DND-41 (cell line): ENCODE data around the gene ERC1.

Source experiments
- ATAC-seq: fragments of 200-7000 bp; cut with Tn5 transposase; 3 replicates; pipeline ENCODE4 v1.9.1; 2021; ENCODE audit warnings: low read depth; ENCODE audit not compliant: insufficient read depth
- DNase-seq: peaks from one replicate; pipeline ENCODE4 v3.0.0-alpha.2; 2020
- H2AFZ ChIP-seq: 2 replicates; pipeline ENCODE4 v1.6.0; 2012; ENCODE audit warnings: low read depth, low read length
- H3K27ac ChIP-seq: 2 replicates; pipeline ENCODE4 v1.5.1; 2012; ENCODE audit warnings: low read length, inconsistent platforms
- H3K27me3 ChIP-seq: fragments of 200-600 bp; sonication (generic); 2 replicates; pipeline ENCODE4 v1.6.0; 2012; ENCODE audit warnings: low read length, mild to moderate bottlenecking, inconsistent platforms; ENCODE audit not compliant: insufficient read depth, poor library complexity
- H3K36me3 ChIP-seq: 2 replicates; pipeline ENCODE4 v1.5.1; 2012; ENCODE audit warnings: low read length, inconsistent platforms; ENCODE audit not compliant: insufficient read depth
- H3K4me1 ChIP-seq: 2 replicates; pipeline ENCODE4 v1.5.1; 2012; ENCODE audit warnings: mild to moderate bottlenecking, low read length; ENCODE audit not compliant: insufficient read depth
- H3K4me2 ChIP-seq: 2 replicates; pipeline ENCODE4 v1.6.0; 2012; ENCODE audit warnings: mild to moderate bottlenecking, moderate library complexity, low read length, inconsistent platforms; ENCODE audit not compliant: insufficient read depth
- H3K4me3 ChIP-seq, 2 experiments: fragments of 200-600 bp in 1 of 2; shearing (Covaris generic) in 1 of 2; 2 replicates each; pipeline ENCODE4 v1.5.1; 2012 to 2016; ENCODE audit warnings: inconsistent platforms in 2 of 2, low read length in 2 of 2, mild to moderate bottlenecking in 2 of 2, low read depth in 1 of 2, moderate library complexity in 1 of 2
- H3K79me2 ChIP-seq: 2 replicates; pipeline ENCODE4 v1.6.0; 2012; ENCODE audit warnings: low read length, inconsistent platforms; ENCODE audit not compliant: insufficient read depth
- H3K9ac ChIP-seq: 2 replicates; pipeline ENCODE4 v1.6.0; 2012; ENCODE audit warnings: low read depth, mild to moderate bottlenecking, inconsistent platforms, low read length, moderate library complexity
- H3K9me3 ChIP-seq: 2 replicates; pipeline ENCODE4 v1.5.1; 2012; ENCODE audit warnings: low read length, moderate library complexity, mild to moderate bottlenecking, inconsistent platforms; ENCODE audit not compliant: insufficient read depth, severe bottlenecking
- H4K20me1 ChIP-seq: 2 replicates; pipeline ENCODE4 v1.6.0; 2012; ENCODE audit warnings: low read length; ENCODE audit not compliant: insufficient read depth
- EZH2 ChIP-seq: IDR thresholded peaks from 3 replicates; pipeline ENCODE4 v1.6.1; 2012; ENCODE audit warnings: borderline replicate concordance, low read depth, mild to moderate bottlenecking, moderate library complexity, low read length, inconsistent platforms; ENCODE audit not compliant: severe bottlenecking
- TF ChIP-seq, protein P1 (sequence below): IDR thresholded peaks from 2 replicates; pipeline ENCODE4 v1.5.1; 2012; ENCODE audit warnings: borderline replicate concordance, low read length, moderate library complexity, mild to moderate bottlenecking; ENCODE audit not compliant: poor library complexity, severe bottlenecking; ENCODE audit errors: extremely low read depth

Gene ERC1

DNA sequence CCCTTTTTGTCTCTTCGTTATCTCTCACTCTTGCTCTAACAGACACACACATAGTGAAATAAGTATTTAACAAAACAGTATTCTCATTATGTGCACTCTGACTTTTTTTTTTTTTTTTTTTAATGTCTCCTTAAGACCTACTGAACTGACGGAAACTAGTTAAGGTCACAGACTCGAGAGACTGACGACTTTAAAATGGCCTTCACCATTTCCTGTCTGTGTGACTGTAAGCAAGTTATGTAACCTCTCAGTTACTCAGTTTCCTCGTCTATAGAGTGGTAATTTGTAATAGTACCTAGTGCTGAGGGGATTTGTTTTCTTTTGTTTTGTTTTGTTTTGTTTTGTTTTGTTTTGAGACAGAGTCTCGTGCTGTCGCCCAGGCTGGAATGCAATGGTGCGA is 318.6 kb downstream of the ERC1 start:
- no peak overlapping the region for H3K4me3 ChIP-seq
- H3K36me3 ChIP-seq: 0 out of 2 replicates have a peak, but pooled peaks cover 5% of the 10 kb centered on the region
- TF ChIP-seq, protein P1, sequence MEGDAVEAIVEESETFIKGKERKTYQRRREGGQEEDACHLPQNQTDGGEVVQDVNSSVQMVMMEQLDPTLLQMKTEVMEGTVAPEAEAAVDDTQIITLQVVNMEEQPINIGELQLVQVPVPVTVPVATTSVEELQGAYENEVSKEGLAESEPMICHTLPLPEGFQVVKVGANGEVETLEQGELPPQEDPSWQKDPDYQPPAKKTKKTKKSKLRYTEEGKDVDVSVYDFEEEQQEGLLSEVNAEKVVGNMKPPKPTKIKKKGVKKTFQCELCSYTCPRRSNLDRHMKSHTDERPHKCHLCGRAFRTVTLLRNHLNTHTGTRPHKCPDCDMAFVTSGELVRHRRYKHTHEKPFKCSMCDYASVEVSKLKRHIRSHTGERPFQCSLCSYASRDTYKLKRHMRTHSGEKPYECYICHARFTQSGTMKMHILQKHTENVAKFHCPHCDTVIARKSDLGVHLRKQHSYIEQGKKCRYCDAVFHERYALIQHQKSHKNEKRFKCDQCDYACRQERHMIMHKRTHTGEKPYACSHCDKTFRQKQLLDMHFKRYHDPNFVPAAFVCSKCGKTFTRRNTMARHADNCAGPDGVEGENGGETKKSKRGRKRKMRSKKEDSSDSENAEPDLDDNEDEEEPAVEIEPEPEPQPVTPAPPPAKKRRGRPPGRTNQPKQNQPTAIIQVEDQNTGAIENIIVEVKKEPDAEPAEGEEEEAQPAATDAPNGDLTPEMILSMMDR: no peak
- TF ChIP-seq EZH2: no peak
- DNase-seq (no peak), ATAC-seq (no peak)
- no peaks in the 10 kb centered on the region for H4K20me1 ChIP-seq
- no peak overlapping the region for H2AFZ ChIP-seq
- peaks cover 5% of the 10 kb centered on the region for H3K9me3 ChIP-seq
- H3K9ac ChIP-seq: no peak overlapping the region
- H3K4me1 ChIP-seq: peaks cover 16% of the 10 kb centered on the region
- H3K27ac ChIP-seq: no peak overlapping the region
- H3K27me3 ChIP-seq: no peaks in the 10 kb centered on the region
- H3K79me2 ChIP-seq: no peaks in the 10 kb centered on the region
- no peak overlapping the region for H3K4me2 ChIP-seq

DNA sequence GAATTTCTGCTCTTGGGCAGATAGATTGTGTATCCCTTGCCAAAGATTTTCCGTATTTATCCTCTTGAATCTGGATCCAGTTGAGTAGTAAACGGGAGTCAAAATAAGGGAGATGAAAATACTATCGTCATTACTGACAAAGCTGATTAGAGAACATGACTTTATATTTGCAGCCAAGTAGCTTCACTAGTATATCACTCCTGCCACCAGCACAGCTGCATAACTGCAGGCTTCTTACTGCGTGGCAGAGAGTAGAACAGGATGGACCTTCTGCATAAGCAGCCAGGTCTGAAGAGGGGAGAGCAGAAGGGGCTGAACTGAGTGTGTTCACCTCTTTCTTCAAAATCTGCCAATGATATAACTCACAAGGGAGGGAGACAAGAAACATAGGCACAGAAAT is 319.6 kb downstream of the ERC1 start:
- Histone ChIP-seq H3K9ac (no peak overlapping the region), H2AFZ (no peak overlapping the region), H4K20me1 (no peaks in the 10 kb centered on the region), H3K27me3 (no peaks in the 10 kb centered on the region), H3K4me2 (no peak overlapping the region), H3K4me3 (no peak overlapping the region), H3K9me3 (peaks cover 5% of the 10 kb centered on the region), H3K27ac (no peak overlapping the region), H3K79me2 (no peaks in the 10 kb centered on the region), H3K36me3 (0 out of 2 replicates have a peak, but pooled peaks cover 5% of the 10 kb centered on the region), H3K4me1 (peaks cover 9% of the 10 kb centered on the region)
- DNase-seq (no peak), ATAC-seq (no peak)
- TF ChIP-seq EZH2: no peak
- TF ChIP-seq, protein P1: no peak

DNA sequence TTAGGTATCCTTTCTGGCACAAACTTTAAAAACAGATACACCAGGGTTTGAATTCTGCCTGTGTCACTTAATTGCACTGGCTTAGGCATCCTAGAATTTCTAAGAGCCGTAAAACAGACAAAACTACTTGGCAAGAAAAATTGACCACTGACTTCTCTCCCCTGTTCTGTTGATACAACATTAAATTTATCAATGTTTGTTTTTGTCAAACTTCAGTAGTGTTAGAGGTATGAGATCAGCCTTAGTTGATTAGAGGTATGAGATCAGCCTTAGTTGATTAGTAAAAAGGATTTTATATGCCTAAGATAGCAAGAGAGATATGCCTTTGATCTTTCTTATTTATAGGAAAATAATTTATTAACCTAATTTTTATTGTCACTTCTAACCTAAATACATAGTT is 320.1 kb downstream of the ERC1 start:
- TF ChIP-seq EZH2: no peak
- TF ChIP-seq, protein P1: no peak
- ATAC-seq: no peak

DNA sequence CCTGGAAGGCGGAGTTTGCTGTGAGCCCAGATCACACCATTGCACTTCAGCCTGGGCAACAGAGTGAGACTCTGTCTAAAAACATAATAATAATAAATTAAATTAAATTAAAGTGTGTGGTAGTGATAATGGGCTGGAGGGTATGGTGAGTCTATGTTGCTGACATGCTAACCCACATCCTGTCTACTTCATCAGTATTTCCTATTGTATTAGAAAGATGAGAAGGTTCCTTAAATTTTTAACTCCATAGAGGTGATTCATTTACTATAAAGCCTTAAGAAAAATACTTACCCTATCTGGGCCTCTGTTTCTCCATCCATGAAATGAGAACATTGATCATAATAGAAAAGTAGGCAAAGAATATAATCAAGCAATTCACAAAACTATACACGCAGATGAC is 322.9 kb downstream of the ERC1 start:
- TF ChIP-seq, protein P1: no peak
- TF ChIP-seq EZH2: no peak
- no peak overlapping the region for H3K4me2 ChIP-seq
- no peak for DNase-seq

More for the DNA sequence above, 320.1 kb downstream of the ERC1 start:
- no peaks in the 10 kb centered on the region for H3K27me3 ChIP-seq
- H3K9me3 ChIP-seq: peaks cover 5% of the 10 kb centered on the region
- H3K36me3 ChIP-seq: 0 out of 2 replicates have a peak, but pooled peaks cover 5% of the 10 kb centered on the region
- no peak for DNase-seq
- H3K9ac ChIP-seq: no peak overlapping the region
- peaks cover 4% of the 10 kb centered on the region; the same call in 1 of the 2 replicates for H3K4me1 ChIP-seq
- no peak overlapping the region for H2AFZ ChIP-seq
- H3K4me2 ChIP-seq: no peak overlapping the region
- no peak overlapping the region for H3K4me3 ChIP-seq
- no peaks in the 10 kb centered on the region for H3K79me2 ChIP-seq
- no peak overlapping the region for H3K27ac ChIP-seq
- H4K20me1 ChIP-seq: no peaks in the 10 kb centered on the region

More for the DNA sequence above, 322.9 kb downstream of the ERC1 start:
- H3K27me3 ChIP-seq: no peaks in the 10 kb centered on the region
- H3K9ac ChIP-seq: no peak overlapping the region
- no peak overlapping the region for H2AFZ ChIP-seq
- H3K27ac ChIP-seq: no peak overlapping the region
- H4K20me1 ChIP-seq: no peaks in the 10 kb centered on the region
- ATAC-seq: no peak
- H3K4me3 ChIP-seq: no peak overlapping the region
- H3K4me1 ChIP-seq: no peaks in the 10 kb centered on the region
- peaks cover 5% of the 10 kb centered on the region for H3K9me3 ChIP-seq
- 0 out of 2 replicates have a peak, but pooled peaks cover 5% of the 10 kb centered on the region for H3K36me3 ChIP-seq
- H3K79me2 ChIP-seq: no peaks in the 10 kb centered on the region
